A549 treated with Hydrocortisone at 1 μM for 4 hours (cell line): ENCODE results near the gene HM13. TPM values are rescaled to one million over a fixed set of nuclear protein-coding genes. Genes with fewer than 3 reads are reported as not detected.

Experiments used
- total RNA-seq: library from RNA; stranded (reverse); fragments of 200-300 nt; extraction: Qiagen RNA extraction; gene quantifications from 5 replicates; pipeline ENCODE4 v1.2.3, GENCODE V29; 2022

Gene HM13, protein sequence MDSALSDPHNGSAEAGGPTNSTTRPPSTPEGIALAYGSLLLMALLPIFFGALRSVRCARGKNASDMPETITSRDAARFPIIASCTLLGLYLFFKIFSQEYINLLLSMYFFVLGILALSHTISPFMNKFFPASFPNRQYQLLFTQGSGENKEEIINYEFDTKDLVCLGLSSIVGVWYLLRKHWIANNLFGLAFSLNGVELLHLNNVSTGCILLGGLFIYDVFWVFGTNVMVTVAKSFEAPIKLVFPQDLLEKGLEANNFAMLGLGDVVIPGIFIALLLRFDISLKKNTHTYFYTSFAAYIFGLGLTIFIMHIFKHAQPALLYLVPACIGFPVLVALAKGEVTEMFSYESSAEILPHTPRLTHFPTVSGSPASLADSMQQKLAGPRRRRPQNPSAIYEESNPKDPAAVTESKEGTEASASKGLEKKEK
- 201 to 262 TPM (median 242 TPM) in 5 replicates for total RNA-seq

GRCh38 chr20:31514154-31515071 lies at the start of gene HM13:
Gene HM13, plus strand, starts transcription at chr20:31514442. Its CDS starts 110 bp downstream, at chr20:31514552.

GRCh38 chr20:31474758-31475427 lies 39.3 kb upstream of the HM13 start, which contains the start of the genes DEFB124 and REM1:
Gene DEFB124, minus strand, starts transcription at chr20:31475127. Its CDS starts 2,114 bp downstream, at chr20:31473013.
Gene REM1, plus strand, starts transcription at chr20:31475288. Its CDS starts 1,158 bp downstream, at chr20:31476446.

DNA sequence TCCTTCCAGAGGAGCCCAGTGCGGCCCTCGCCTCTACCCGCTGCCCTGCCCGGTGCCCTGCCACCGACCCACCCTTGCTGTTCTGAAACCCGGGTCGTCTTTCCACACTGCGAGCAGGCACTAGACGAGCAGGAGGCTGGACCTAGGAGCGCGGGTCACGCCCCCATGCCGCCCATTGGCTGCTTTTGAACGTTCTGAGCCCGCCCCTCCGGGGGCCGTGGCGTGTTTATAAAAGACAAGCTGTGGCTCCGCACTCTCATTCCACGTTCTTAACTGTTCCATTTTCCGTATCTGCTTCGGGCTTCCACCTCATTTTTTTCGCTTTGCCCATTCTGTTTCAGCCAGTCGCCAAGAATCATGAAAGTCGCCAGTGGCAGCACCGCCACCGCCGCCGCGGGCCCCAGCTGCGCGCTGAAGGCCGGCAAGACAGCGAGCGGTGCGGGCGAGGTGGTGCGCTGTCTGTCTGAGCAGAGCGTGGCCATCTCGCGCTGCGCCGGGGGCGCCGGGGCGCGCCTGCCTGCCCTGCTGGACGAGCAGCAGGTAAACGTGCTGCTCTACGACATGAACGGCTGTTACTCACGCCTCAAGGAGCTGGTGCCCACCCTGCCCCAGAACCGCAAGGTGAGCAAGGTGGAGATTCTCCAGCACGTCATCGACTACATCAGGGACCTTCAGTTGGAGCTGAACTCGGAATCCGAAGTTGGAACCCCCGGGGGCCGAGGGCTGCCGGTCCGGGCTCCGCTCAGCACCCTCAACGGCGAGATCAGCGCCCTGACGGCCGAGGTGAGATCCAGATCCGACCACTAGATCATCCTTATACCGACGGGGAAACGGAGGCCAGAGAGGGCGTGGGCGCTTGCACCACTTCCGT lies 91.0 kb downstream of the HM13 start, which contains the start of gene ID1:
Gene ID1 (plus strand): TSS at position 259 of the 871 bp plus-strand sequence. CDS start 99 bp downstream, at position 358.

Other genes starting within 250 kb of the HM13 start
- gene DEFB116, start 205.9 kb upstream of the HM13 start, total RNA-seq: not detected in 5 replicates
- gene DEFB118, start 145.8 kb upstream of the HM13 start, total RNA-seq: not detected in 5 replicates
- not detected in 5 replicates for gene DEFB119, start 123.9 kb upstream of the HM13 start, total RNA-seq
- not detected in 5 replicates for gene DEFB121, start 108.2 kb upstream of the HM13 start, total RNA-seq
- not detected in 5 replicates for gene DEFB123, start 73.8 kb upstream of the HM13 start, total RNA-seq
- gene DEFB124, start 39.3 kb upstream of the HM13 start, total RNA-seq: 0.38 to 1.1 TPM (median 0.76 TPM) in 3 of 5 replicates, not detected in the others
- 0.67 to 0.99 TPM (median 0.78 TPM) in 5 replicates for gene REM1, start 39.2 kb upstream of the HM13 start, total RNA-seq
- gene ID1, start 90.8 kb downstream of the HM13 start, total RNA-seq: 338 to 530 TPM (median 447 TPM) in 5 replicates
- not detected in 5 replicates for gene COX4I2, start 123.5 kb downstream of the HM13 start, total RNA-seq
- gene BCL2L1, start 208.4 kb downstream of the HM13 start, total RNA-seq: 276 to 351 TPM (median 289 TPM) in 5 replicates
- 97.7 to 131 TPM (median 102 TPM) in 5 replicates for gene TPX2, start 224.8 kb downstream of the HM13 start, total RNA-seq